GM21737 (cell line): Measurements from ENCODE around the gene PSG2.
"Not testable (repeated sequence)": the region's sequence is repeated elsewhere in the genome, so short reads cannot be mapped to it uniquely, and the experiment has no call there.

Source experiments
- ATAC-seq: cut with Tn5 transposase; IDR thresholded peaks from one replicate; pipeline ENCODE4 v1.9.1; 2021; ENCODE audit warnings: mild to moderate bottlenecking, moderate library complexity; ENCODE audit not compliant: unreplicated experiment

The PSG2 gene

DNA sequence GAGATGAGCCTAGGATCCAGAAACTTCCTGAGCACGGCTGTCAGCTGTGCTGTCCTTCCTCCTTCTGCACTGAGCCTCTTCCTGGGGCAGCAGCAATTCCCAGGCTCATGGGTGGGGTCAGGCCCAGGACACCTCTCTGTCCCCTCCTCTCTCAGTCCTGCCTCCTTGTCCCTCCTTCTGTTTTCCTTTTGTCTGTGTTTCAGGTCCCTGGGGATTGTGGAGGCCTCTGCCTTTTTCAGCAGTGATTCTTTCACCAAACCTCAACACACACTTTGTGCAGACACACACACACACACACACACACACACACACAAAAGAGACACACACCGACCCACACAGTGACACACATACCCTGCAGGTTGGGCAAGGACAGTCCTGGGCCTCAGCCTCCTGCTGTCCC is at the start of gene PSG2:
Gene PSG2, minus strand, starts transcription at position 101 of the 400 bp plus-strand sequence. CDS start 132 bp downstream, outside the sequence.
- ATAC-seq: not testable (repeated sequence)

DNA sequence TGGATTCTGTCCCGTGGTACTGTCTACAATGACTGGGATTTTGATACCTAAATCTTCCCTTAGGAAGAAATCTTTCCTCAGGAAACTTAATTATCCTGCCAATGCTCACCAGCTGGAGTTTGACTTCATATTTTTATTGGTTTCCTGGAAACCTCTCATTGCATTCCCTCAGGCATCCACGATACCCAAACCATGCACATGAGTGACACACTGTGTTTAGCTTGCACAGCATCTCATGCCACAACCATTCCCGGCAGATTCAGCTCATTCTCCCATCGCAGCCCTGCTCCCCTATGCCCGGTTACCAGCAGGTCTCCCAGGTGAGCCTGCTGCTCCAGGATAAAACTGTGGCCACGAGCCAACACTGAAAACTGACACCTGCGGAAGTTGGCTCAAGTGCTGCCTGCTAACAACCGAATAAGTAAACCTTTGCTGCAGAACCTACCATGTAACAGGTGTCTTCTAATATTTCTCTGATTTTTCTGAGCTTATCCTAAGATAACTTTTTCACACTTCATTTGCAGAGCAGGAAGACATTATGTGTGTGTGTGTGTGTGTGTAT is 48.9 kb upstream of the PSG2 start:
- ATAC-seq: not testable (repeated sequence)

- not testable (repeated sequence) for ATAC-seq
Observed at GRCh38 chr19:43129197-43129596, 46.7 kb upstream of the PSG2 start.

DNA sequence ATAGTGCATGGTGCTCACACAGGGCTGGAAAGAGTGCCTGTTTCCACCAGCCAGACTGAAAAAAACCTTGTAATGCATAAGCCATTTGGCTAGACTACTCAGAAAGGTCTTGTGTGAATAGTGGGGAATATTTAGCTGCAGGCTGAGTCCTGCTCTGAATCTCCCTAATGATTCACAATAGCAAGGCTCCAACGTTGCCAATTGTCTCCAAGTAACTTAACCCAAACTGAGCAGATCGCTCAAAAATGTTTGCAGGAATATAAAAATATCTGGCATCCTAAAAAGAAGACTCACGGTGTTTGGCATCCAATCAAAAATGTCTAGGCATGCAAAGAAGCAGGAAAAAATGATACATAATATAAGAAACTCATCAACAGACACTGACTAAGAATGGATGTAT is 44.8 kb upstream of the PSG2 start:
- not testable (repeated sequence) for ATAC-seq

- no peak for ATAC-seq
Observed at GRCh38 chr19:43126720-43127119, 44.2 kb upstream of the PSG2 start.

GRCh38 chr19:43124360-43124759 is 41.9 kb upstream of the PSG2 start:
- no peak for ATAC-seq

DNA sequence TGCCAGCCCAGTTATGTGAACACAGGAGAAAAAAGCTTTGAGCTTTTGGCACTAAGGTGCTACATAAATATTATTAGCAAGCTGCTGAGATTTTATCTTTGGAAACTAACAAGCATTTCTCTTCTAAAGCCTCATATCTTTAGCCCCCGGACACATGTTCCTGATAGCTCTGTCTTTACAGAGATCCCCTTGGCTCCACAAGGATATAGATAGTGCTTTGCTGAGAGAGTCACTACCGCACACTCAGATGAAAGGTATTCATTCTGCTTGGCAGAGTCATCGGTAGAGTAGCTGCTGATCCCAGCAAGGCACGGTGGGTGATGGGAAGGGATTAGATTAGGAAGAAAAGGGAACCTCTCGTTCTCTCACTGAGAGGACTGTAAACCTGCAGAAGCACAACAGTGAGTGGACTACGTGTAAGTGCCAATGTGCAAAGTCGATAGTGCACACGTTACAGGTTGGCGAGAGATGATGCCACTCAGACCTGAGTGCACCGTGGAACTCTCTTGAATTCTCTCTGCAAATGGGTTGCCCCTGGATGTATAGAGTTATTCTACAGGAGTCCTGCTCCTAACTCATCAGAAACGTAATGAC is 38.0 kb upstream of the PSG2 start:
- ATAC-seq: not testable (repeated sequence)

DNA sequence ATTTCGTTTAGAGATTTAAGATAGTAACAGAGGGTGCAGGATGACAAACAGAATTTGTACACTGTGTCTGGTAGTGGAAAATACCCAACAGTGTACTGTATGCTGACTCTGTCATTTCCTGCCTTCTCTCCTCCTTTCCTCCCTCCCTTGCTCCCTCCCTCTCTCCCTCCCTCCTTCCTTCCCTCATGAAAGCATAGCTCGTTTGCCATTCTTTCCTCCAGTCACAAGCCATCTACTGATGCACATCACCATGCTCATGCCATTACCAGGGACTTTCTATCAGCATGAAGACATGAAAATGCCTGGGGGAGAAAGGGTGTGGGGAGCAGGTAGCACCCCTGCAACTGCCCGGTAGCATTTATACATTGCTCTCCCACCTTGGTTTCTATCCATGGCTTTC is 37.0 kb upstream of the PSG2 start:
- ATAC-seq: not testable (repeated sequence)

DNA sequence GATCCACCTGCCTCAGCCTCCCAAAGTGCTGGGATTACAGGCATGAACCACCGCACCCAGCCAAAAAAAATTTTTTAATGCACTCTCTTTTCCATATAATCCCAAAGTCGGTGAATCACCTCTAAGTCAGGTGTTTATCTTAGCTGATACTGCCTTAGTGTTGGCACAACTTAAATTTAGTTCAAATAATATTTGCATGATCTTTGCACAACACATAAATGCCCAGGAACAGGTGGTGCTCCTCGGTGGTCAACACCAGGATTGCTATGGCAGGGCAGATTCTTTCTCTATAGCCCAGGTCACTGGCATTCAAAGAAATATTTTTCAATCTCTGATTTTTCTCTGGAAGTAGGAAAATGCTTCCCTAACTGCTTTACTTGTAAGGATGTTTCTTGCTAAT is 33.9 kb upstream of the PSG2 start:
- ATAC-seq: not testable (repeated sequence)

GRCh38 chr19:43115548-43115947 is 33.0 kb upstream of the PSG2 start:
- ATAC-seq: not testable (repeated sequence)

DNA sequence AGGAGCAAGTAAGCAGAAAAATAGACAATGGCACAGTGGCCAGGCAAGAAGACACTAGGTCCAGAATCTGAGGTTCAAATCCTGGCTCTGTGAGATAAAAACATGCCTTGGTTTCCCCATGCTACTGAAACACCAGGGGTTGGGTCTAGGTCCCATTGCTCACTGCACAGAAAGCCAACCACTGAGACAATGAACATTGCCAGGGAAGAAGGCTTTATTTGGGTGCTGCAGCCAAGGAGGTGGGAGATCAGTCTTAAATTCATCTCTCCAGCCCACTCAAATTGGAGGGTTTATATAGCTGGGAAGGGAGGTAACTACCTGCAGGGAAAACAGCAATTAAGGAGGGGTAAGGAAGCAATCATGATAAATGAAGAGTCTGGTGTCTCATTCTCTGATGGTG is 32.6 kb upstream of the PSG2 start:
- ATAC-seq: not testable (repeated sequence)

GRCh38 chr19:43114626-43115025 is 32.1 kb upstream of the PSG2 start:
- ATAC-seq: not testable (repeated sequence)

DNA sequence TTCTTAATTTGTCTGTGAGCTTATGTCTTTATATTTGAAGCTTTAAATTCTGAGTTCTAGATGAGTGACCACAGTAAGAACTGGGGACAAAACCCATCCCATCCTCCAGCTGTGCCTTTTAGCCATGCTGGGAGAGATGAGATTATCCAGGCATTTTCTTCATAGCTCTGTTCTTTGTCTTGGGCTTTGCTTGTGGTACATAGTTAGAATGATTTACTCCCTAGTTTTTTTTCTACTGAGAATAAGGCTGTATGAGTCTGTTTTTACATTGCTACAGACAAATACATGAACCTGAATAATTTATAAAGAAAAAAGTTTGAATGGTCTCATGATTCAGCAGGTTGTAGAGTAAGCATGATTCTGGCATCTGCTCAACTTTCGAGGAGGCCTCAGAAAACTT is 24.9 kb upstream of the PSG2 start:
- ATAC-seq: not testable (repeated sequence)

DNA sequence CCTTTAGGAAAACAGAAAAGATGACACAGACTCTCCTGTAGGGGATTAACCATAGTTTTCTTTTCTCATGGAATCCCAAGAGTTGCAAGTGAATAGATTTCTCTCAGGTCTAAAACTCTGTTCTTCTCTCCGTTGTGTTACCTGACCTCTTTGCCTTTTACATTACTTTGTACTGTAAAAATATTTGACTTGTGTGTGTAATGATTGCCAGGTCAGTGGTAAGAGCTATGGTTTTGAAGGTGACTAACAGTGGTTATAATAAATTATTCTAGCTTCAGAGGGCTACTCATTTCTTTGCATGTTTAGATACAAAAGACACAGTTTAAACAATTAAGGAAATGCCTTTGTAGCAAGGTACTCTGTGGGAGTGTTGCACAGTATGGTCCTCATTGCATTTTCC is 23.0 kb upstream of the PSG2 start:
- ATAC-seq: no peak

DNA sequence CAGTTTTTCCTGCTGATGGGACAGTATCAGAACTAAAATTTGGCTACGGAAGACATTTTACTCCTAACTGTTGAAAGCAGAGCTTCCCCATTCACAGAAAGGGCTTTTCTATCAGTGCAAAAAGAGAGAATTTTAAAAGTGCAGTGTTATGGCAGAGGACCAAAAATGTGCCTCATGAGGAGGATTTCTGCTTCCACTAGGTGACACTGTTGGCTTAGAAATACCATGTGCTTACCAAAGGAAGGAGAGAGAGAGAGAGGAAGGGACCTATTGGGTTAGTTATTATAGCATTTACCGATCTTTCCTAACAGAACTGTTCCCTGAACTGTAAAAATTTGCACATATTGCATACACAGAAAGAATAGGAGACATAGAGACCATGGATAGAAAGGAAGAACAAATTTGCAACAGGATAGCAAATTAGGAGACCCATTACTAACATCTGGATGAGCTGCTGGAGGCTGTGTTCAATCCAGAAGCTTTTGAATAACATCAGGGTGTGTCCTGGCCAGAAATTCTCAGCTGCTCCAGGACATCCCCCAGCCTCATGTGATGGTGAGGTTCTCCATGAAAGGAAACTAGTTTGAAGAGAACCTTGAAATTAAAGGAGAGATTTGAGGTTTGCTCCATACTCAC is 21.8 kb upstream of the PSG2 start:
- not testable (repeated sequence) for ATAC-seq

GRCh38 chr19:43101950-43102349 is 19.4 kb upstream of the PSG2 start:
- ATAC-seq: no peak

- ATAC-seq: not testable (repeated sequence)
Observed at GRCh38 chr19:43098416-43098815, 15.9 kb upstream of the PSG2 start.

DNA sequence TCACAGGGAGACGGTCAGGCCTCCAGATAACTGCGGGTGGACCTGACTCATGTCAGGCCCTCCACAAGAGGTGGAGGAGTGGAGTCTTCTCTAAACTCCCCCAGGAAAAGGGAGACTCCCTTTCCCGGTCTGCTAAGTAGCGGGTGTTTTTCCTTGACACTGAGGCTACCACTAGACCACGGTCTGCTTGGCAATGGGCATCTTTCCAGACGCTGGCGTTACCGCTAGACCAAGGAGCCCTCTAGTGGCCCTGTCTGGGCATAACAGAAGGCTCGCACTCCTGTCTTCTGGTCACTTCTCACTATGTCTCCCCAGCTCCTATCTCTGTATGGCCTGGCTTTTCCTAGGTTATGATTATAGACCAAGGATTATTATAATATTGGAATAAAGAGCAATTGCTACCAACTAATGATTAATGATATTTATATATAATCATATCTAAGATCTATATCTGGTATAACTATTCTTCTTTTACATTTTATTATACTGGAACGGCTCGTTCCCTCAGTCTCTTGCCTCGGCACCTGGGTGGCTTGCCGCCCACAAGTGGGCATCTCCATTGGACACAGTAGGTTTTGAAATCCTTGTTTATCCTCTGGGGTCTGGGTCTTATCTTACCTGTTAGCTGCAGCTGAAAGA is 5.3 kb upstream of the PSG2 start:
- ATAC-seq: not testable (repeated sequence)

- ATAC-seq: not testable (repeated sequence)
Observed at GRCh38 chr19:43085796-43086530, 3.5 kb upstream of the PSG2 start.

DNA sequence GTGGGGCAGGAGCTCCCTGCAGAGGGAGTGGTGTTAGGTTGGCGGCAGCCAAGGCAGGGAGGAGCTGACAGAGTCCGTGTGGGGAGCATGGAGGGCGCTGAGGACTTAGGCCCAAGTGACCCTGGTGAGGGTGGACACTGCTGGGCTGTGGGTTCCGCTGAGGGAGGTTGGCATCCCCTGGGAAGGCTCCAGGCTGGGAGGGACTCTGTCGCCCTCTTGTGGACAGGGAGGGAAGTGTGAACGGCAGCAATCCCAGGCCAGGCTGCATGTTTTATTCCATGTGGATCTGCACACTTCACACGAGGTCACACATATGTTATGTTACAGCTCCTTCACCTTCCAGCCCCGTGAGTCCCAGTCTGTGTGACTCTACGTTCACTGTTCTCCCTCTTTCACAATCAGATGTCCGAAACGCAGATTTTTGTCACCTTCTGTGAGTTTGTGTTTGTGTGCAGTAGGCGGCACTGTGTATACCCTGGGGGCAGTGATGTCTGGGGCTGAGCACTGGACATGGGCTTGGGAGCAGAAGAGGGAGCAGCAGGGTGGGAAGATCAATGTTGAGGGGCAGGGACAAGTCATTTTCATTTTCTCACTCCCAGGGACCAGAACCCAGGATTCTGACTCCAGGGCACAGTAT is 1.8 kb upstream of the PSG2 start:
- not testable (repeated sequence) for ATAC-seq

DNA sequence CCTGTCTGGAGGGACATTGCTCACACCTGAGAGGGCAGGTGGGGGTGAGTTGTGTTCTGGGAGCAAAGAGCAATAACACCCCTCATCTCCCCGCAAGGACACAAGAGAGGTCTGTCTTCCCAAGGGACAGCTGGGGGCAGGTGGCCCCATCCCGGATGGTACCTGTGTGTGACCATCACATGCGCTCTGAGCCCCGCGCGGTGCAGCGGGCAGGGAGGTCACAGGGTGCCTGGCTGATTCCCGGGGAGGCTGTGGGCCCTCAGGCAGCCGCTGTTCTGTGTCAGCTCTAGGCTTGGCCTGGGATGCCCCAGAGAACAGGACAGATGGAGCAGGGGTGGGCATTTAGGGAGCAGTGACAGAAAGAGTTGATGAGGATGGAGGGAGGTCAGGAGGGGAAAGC is 1.2 kb upstream of the PSG2 start:
- ATAC-seq: not testable (repeated sequence)
